SK-N-MC (cell line): ENCODE results near the gene MRM1.

Experiments
- FOXP2 ChIP-seq: optimal IDR thresholded peaks from 2 replicates; pipeline ENCODE3; 2011; ENCODE audit warnings: mild to moderate bottlenecking, moderate library complexity; ENCODE audit not compliant: insufficient read depth; ENCODE audit errors: extremely low read length, control extremely low read depth
- POLR2AphosphoS5 ChIP-seq: IDR thresholded peaks from 2 replicates; pipeline ENCODE4 v1.6.1; 2012; ENCODE audit warnings: mild to moderate bottlenecking, low read depth, low read length, borderline replicate concordance

- TF ChIP-seq POLR2AphosphoS5 (no peak), FOXP2 (no peak)
Observed at GRCh38 chr17:36640836-36641235, 39.5 kb downstream of the MRM1 start.
